Measurements from ENCODE around the gene NR2F6.

The NR2F6 gene

GRCh38 chr19:17213334-17213733 lies 32.4 kb downstream of the NR2F6 start:
- Histone ChIP-seq H3K27me3 (ENCODE audit: control insufficient read depth in 5 of 5, insufficient read depth in 4 of 5, low read length in 5 of 5) (no peaks in the 10 kb centered on the region), H3K4me3 (ENCODE audit: low read depth in 1 of 5, low read length in 5 of 5) (no peak overlapping the region), H3K9ac (ENCODE audit: low read length in 5 of 5) (no peak overlapping the region), H3K4me1 (ENCODE audit: control insufficient read depth in 5 of 5, insufficient read depth in 5 of 5, low read length in 5 of 5) (peaks cover 2 to 22% (median 16%) of the 10 kb centered on the region in 5 donors), H3K27ac (ENCODE audit: low read depth, low read length) (no peak overlapping the region), H3K36me3 (ENCODE audit: control insufficient read depth in 5 of 5, insufficient read depth in 5 of 5, low read length in 5 of 5) (peaks cover 0 to 67% (median 53%) of the 10 kb centered on the region in 5 donors), H3K9me3 (ENCODE audit: control insufficient read depth in 5 of 5, low read length in 5 of 5) (no peaks in the 10 kb centered on the region)

- H3K4me1 ChIP-seq (ENCODE audit: control insufficient read depth in 5 of 5, insufficient read depth in 5 of 5, low read length in 5 of 5): peaks cover 2 to 22% (median 16%) of the 10 kb centered on the region in 5 donors
- H3K27ac ChIP-seq (ENCODE audit: low read depth, low read length): no peak overlapping the region
- H3K27me3 ChIP-seq (ENCODE audit: control insufficient read depth in 5 of 5, insufficient read depth in 4 of 5, low read length in 5 of 5): no peaks in the 10 kb centered on the region
- no peak overlapping the region for H3K9ac ChIP-seq (ENCODE audit: low read length in 5 of 5)
- H3K36me3 ChIP-seq (ENCODE audit: control insufficient read depth in 5 of 5, insufficient read depth in 5 of 5, low read length in 5 of 5): peaks cover 0 to 56% (median 46%) of the 10 kb centered on the region in 5 donors
- no peaks in the 10 kb centered on the region for H3K9me3 ChIP-seq (ENCODE audit: control insufficient read depth in 5 of 5, low read length in 5 of 5)
- no peak overlapping the region for H3K4me3 ChIP-seq (ENCODE audit: low read depth in 1 of 5, low read length in 5 of 5)
These were observed 33.9 kb downstream of the NR2F6 start for GRCh38 chr19:17211547-17212446.

- Histone ChIP-seq H3K36me3 (ENCODE audit: control insufficient read depth in 5 of 5, insufficient read depth in 5 of 5, low read length in 5 of 5) (peaks cover 0 to 68% (median 58%) of the 10 kb centered on the region in 5 donors), H3K27ac (ENCODE audit: low read depth, low read length) (no peak overlapping the region), H3K9ac (ENCODE audit: low read length in 5 of 5) (no peak overlapping the region), H3K9me3 (ENCODE audit: control insufficient read depth in 5 of 5, low read length in 5 of 5) (no peaks in the 10 kb centered on the region), H3K4me1 (ENCODE audit: control insufficient read depth in 5 of 5, insufficient read depth in 5 of 5, low read length in 5 of 5) (peaks cover 2 to 14% (median 8%) of the 10 kb centered on the region in 5 donors), H3K27me3 (ENCODE audit: control insufficient read depth in 5 of 5, insufficient read depth in 4 of 5, low read length in 5 of 5) (no peaks in the 10 kb centered on the region), H3K4me3 (ENCODE audit: low read depth in 1 of 5, low read length in 5 of 5) (no peak overlapping the region)
These were observed 35.4 kb downstream of the NR2F6 start for GRCh38 chr19:17210296-17210695.

- no peaks in the 10 kb centered on the region for H3K27me3 ChIP-seq (ENCODE audit: control insufficient read depth in 5 of 5, insufficient read depth in 4 of 5, low read length in 5 of 5)
- H3K36me3 ChIP-seq (ENCODE audit: control insufficient read depth in 5 of 5, insufficient read depth in 5 of 5, low read length in 5 of 5): peaks cover 0 to 76% (median 61%) of the 10 kb centered on the region in 5 donors
- no peaks in the 10 kb centered on the region for H3K9me3 ChIP-seq (ENCODE audit: control insufficient read depth in 5 of 5, low read length in 5 of 5)
- H3K4me1 ChIP-seq (ENCODE audit: control insufficient read depth in 5 of 5, insufficient read depth in 5 of 5, low read length in 5 of 5): peaks cover 0 to 7% (median under 1%) of the 10 kb centered on the region in 5 donors
- H3K27ac ChIP-seq (ENCODE audit: low read depth, low read length): no peak overlapping the region
- no peak overlapping the region for H3K4me3 ChIP-seq (ENCODE audit: low read depth in 1 of 5, low read length in 5 of 5)
- H3K9ac ChIP-seq (ENCODE audit: low read length in 5 of 5): peak overlapping the region in 1 of 5 donors; percentile 7
These were observed 36.3 kb downstream of the NR2F6 start for GRCh38 chr19:17209126-17210036.

- Histone ChIP-seq H3K36me3 (ENCODE audit: control insufficient read depth in 5 of 5, insufficient read depth in 5 of 5, low read length in 5 of 5) (peaks cover 0 to 82% (median 63%) of the 10 kb centered on the region in 5 donors), H3K9ac (ENCODE audit: low read length in 5 of 5) (no peak overlapping the region), H3K4me1 (ENCODE audit: control insufficient read depth in 5 of 5, insufficient read depth in 5 of 5, low read length in 5 of 5) (peaks cover 0 to 6% (median 0%) of the 10 kb centered on the region in 5 donors), H3K27ac (ENCODE audit: low read depth, low read length) (no peak overlapping the region), H3K4me3 (ENCODE audit: low read depth in 1 of 5, low read length in 5 of 5) (no peak overlapping the region), H3K27me3 (ENCODE audit: control insufficient read depth in 5 of 5, insufficient read depth in 4 of 5, low read length in 5 of 5) (no peaks in the 10 kb centered on the region), H3K9me3 (ENCODE audit: control insufficient read depth in 5 of 5, low read length in 5 of 5) (no peaks in the 10 kb centered on the region)
These were observed 38.8 kb downstream of the NR2F6 start for GRCh38 chr19:17206736-17207581.

- Histone ChIP-seq H3K36me3 (ENCODE audit: control insufficient read depth in 5 of 5, insufficient read depth in 5 of 5, low read length in 5 of 5) (peaks cover 0 to 84% (median 69%) of the 10 kb centered on the region in 5 donors), H3K27ac (ENCODE audit: low read depth, low read length) (no peak overlapping the region), H3K9me3 (ENCODE audit: control insufficient read depth in 5 of 5, low read length in 5 of 5) (no peaks in the 10 kb centered on the region), H3K9ac (ENCODE audit: low read length in 5 of 5) (no peak overlapping the region), H3K4me1 (ENCODE audit: control insufficient read depth in 5 of 5, insufficient read depth in 5 of 5, low read length in 5 of 5) (peaks cover 0 to 4% (median 0%) of the 10 kb centered on the region in 5 donors), H3K27me3 (ENCODE audit: control insufficient read depth in 5 of 5, insufficient read depth in 4 of 5, low read length in 5 of 5) (no peaks in the 10 kb centered on the region), H3K4me3 (ENCODE audit: low read depth in 1 of 5, low read length in 5 of 5) (no peak overlapping the region)
These were observed 40.2 kb downstream of the NR2F6 start for GRCh38 chr19:17205237-17206140.

- Histone ChIP-seq H3K4me3 (ENCODE audit: low read depth in 1 of 5, low read length in 5 of 5) (no peak overlapping the region), H3K9me3 (ENCODE audit: control insufficient read depth in 5 of 5, low read length in 5 of 5) (no peaks in the 10 kb centered on the region), H3K4me1 (ENCODE audit: control insufficient read depth in 5 of 5, insufficient read depth in 5 of 5, low read length in 5 of 5) (no peaks in the 10 kb centered on the region), H3K27me3 (ENCODE audit: control insufficient read depth in 5 of 5, insufficient read depth in 4 of 5, low read length in 5 of 5) (no peaks in the 10 kb centered on the region), H3K27ac (ENCODE audit: low read depth, low read length) (no peak overlapping the region), H3K9ac (ENCODE audit: low read length in 5 of 5) (no peak overlapping the region), H3K36me3 (ENCODE audit: control insufficient read depth in 5 of 5, insufficient read depth in 5 of 5, low read length in 5 of 5) (peaks cover 0 to 85% (median 71%) of the 10 kb centered on the region in 5 donors)
These were observed 43.0 kb downstream of the NR2F6 start for GRCh38 chr19:17202713-17203112.

- peaks cover 0 to 90% (median 76%) of the 10 kb centered on the region in 5 donors for H3K36me3 ChIP-seq (ENCODE audit: control insufficient read depth in 5 of 5, insufficient read depth in 5 of 5, low read length in 5 of 5)
- H3K27ac ChIP-seq (ENCODE audit: low read depth, low read length): no peak overlapping the region
- H3K4me3 ChIP-seq (ENCODE audit: low read depth in 1 of 5, low read length in 5 of 5): no peak overlapping the region
- no peaks in the 10 kb centered on the region for H3K9me3 ChIP-seq (ENCODE audit: control insufficient read depth in 5 of 5, low read length in 5 of 5)
- no peaks in the 10 kb centered on the region for H3K4me1 ChIP-seq (ENCODE audit: control insufficient read depth in 5 of 5, insufficient read depth in 5 of 5, low read length in 5 of 5)
- no peaks in the 10 kb centered on the region for H3K27me3 ChIP-seq (ENCODE audit: control insufficient read depth in 5 of 5, insufficient read depth in 4 of 5, low read length in 5 of 5)
- no peak overlapping the region for H3K9ac ChIP-seq (ENCODE audit: low read length in 5 of 5)
These were observed 43.5 kb downstream of the NR2F6 start for GRCh38 chr19:17202249-17202648.
